ENCODE measurements around the gene ERCC8. TPM values are rescaled to one million over a fixed set of nuclear protein-coding genes. Genes with fewer than 3 reads are reported as not detected.
A peak's percentile ranks its signal among the peaks of the same experiment; 100 is the strongest.

ERCC8 gene
- total and polyA plus RNA-seq, 9 of the 15 experiments (the other 6 are each of a cell fraction or from before 2014, with no cell fraction given), result 10.1 to 41.8 (median 24.4) TPM

GRCh38 chr5:60843936-60844905 lies 100.6 kb downstream of the ERCC8 start, which contains the start of gene ELOVL7:
Gene ELOVL7, minus strand, starts transcription at chr5:60844269. Its CDS starts 56,872 bp downstream, at chr5:60787397.
- Histone ChIP-seq H4K20me1 (replicated peaks; ENCODE audit: control insufficient read depth, insufficient read depth, low read length) (no peaks in the 10 kb centered on the region), H3K9ac (ENCODE audit: insufficient read depth in 1 of 2, low read depth in 2 of 2, low read length in 2 of 2) (peak within 1 kb of the TSS; percentile 56 to 89), H3K27ac (ENCODE audit: extremely low read depth, low read depth, low read length) (peak within 1 kb of the TSS; percentile 44; the same call in 2 of the 3 replicates), H3K79me2 (ENCODE audit: control insufficient read depth, insufficient read depth, low read length) (peaks cover 6% of the 10 kb centered on the region; the same call in 1 of the 3 replicates), H3K36me3 (ENCODE audit: control insufficient read depth, insufficient read depth, low read length) (no peaks in the 10 kb centered on the region), H3K4me1 (replicated peaks in 1 of 2; ENCODE audit: control insufficient read depth in 2 of 2, insufficient read depth in 2 of 2, low read length in 2 of 2) (peaks cover 5 to 14% of the 10 kb centered on the region in 2 experiments; a peak in 4 of 5 replicates), H3K9me1 (ENCODE audit: control insufficient read depth, insufficient read depth, low read length) (no peaks in the 10 kb centered on the region), H2AFZ (ENCODE audit: low read depth, low read length) (peak within 1 kb of the TSS; percentile 87), H3K4me2 (ENCODE audit: insufficient read depth, low read length) (peak within 1 kb of the TSS; percentile 79), H3K27me3 (ENCODE audit: control insufficient read depth in 2 of 2, insufficient read depth in 2 of 2, low read length in 2 of 2) (peaks cover 0 to 14% of the 10 kb centered on the region in 2 experiments; a peak in 3 of 5 replicates), H3K9me3 (replicated peaks; ENCODE audit: control insufficient read depth, insufficient read depth, low read depth, low read length) (no peaks in the 10 kb centered on the region), H3K4me3 (peak within 1 kb of the TSS; percentile 68)
- in situ Hi-C loops (cut with MboI), result no loop called here
- DNase-seq (ENCODE audit: extremely low read depth in 1 of 4, low spot score in 3 of 4), result peak; percentile 77 to 87 (median 82)
- 3% methylated on average over 33 of the region's 87 CpGs for WGBS (ENCODE audit: insufficient coverage, low coverage, missing lambda C conversion rate)
- FAIRE-seq, result no peak
- POLR2A ChIA-PET, result interaction anchor here (0.6 to 1.6 kb wide), 4 partner anchors 8 to 1886 kb away, joined by 3 to 7 read pairs (median 3); no protein-coding TSS in a partner anchor
- CTCF ChIA-PET (ENCODE audit: low intra/inter-chr PET ratio), result no interaction called here
- no TSS peak for BruUV-seq (replicated peaks)
- intact Hi-C loops (cut with micrococcal nuclease), result loop anchor here (5.0 to 10.0 kb wide), 3 partner anchors 142 to 321 kb away; partner anchors contain the start of genes DEPDC1B and SMIM15
- peak; percentile 97 for ATAC-seq
- TF ChIP-seq THRAP3 (IDR thresholded peaks at IDR 0.05; ENCODE audit: borderline replicate concordance) (no peak), NFYB (IDR thresholded peaks at IDR 0.05; ENCODE audit: extremely low read depth, insufficient read length) (no peak), CXXC5 (CRISPR knock-in tag; IDR thresholded peaks at IDR 0.05) (peak; percentile 79), HMGN3 (IDR thresholded peaks at IDR 0.05; ENCODE audit: borderline replicate concordance, extremely low read depth, insufficient read length, low read depth, low read length) (peak; percentile 38), ZNF184 (CRISPR knock-in tag; IDR thresholded peaks at IDR 0.05) (no peak), HNRNPL (IDR thresholded peaks at IDR 0.05; ENCODE audit: low read depth, low read length) (peak; percentile 36; the same call in 1 of the 2 replicates), PRDM10 (IDR thresholded peaks at IDR 0.05; ENCODE audit: partially characterized antibody) (peak; percentile 88), CHD2 (IDR thresholded peaks at IDR 0.05; ENCODE audit: low read depth, low read length) (no peak), BHLHE40 (IDR thresholded peaks at IDR 0.05; ENCODE audit: low read length) (peak; percentile 68), HEY1 (CRISPR knock-in tag; IDR thresholded peaks at IDR 0.05; ENCODE audit: borderline replicate concordance) (no peak), CREM (IDR thresholded peaks at IDR 0.05; ENCODE audit: low read depth) (peak; percentile 83), ZNF766 (CRISPR knock-in tag; conservative IDR thresholded peaks at IDR 0.05) (0 out of 2 replicates have a peak, but pooled peaks have one; percentile 39)
- TF ChIP-seq, protein P1, sequence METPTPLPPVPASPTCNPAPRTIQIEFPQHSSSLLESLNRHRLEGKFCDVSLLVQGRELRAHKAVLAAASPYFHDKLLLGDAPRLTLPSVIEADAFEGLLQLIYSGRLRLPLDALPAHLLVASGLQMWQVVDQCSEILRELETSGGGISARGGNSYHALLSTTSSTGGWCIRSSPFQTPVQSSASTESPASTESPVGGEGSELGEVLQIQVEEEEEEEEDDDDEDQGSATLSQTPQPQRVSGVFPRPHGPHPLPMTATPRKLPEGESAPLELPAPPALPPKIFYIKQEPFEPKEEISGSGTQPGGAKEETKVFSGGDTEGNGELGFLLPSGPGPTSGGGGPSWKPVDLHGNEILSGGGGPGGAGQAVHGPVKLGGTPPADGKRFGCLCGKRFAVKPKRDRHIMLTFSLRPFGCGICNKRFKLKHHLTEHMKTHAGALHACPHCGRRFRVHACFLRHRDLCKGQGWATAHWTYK (CRISPR knock-in tag; IDR thresholded peaks at IDR 0.05), result 0 out of 2 replicates have a peak, but pooled peaks have one; percentile 15

All from K562 (cell line).